GM18526 (cell line): ENCODE results near the gene CLCNKA.

Source experiments
- POLR2A ChIP-seq: IDR thresholded peaks from 3 replicates; pipeline ENCODE4 v1.6.1; 2011; ENCODE audit not compliant: insufficient read length; ENCODE audit errors: extremely low read depth

Gene CLCNKA

GRCh38 chr1:16081636-16082035 is 59.8 kb downstream of the CLCNKA start:
- TF ChIP-seq POLR2A = no peak

GRCh38 chr1:16082283-16083038 is 60.6 kb downstream of the CLCNKA start:
- no peak for TF ChIP-seq POLR2A

- no peak for TF ChIP-seq POLR2A
Measured at GRCh38 chr1:16083486-16083885, 61.6 kb downstream of the CLCNKA start.
